ENCODE data around the gene SFR1.

The SFR1 gene, protein sequence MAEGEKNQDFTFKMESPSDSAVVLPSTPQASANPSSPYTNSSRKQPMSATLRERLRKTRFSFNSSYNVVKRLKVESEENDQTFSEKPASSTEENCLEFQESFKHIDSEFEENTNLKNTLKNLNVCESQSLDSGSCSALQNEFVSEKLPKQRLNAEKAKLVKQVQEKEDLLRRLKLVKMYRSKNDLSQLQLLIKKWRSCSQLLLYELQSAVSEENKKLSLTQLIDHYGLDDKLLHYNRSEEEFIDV

DNA sequence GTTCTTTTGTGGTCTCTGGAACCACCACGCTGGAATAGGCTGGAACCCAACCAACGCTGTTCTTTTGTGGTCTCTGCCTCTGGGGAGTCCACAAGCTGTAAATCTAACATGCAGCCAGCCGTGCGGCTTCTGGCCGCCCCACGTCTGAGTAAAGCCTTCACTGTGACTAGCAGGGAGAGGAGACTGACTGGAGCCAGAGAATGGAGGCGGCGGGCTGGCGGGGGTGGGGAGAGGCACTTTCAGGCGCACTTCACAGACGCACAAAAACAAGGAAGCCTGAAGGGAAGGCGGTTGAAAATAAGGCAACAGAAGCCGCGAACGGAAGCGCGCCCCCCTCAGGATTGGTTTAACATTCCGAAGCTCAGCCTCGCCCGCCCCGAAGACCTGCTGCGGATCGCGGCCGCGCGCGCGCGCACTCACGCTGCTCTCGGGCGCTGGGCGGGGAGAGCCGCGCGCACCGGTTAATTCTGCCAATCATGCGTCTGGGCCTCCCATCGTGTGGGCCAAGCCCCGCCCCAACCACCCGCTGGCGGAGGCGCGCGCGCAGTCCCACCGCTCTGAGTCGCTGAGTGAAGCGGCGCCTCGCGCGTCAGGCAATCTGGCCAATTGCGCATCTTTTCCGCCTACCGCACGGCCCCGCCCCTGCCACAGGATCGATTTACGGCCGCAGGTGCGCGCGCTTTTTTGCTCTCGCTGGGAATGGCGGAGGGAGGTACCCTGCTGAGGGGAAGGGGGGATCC, at the start of gene SFR1:
SFR1 (plus strand) TSS at position 687 of the 740 bp plus-strand sequence; CDS start at position 700, 13 bp downstream.
- Histone ChIP-seq H3K4me3 (ENCODE audit: low read length) (peak within 1 kb of the TSS; percentile 81; the same call in 1 of the 2 replicates), H3K36me3 (ENCODE audit: control insufficient read depth, insufficient read depth, low read length) (no peaks in the 10 kb centered on the region), H3K27ac (ENCODE audit: low read length) (no peak within 1 kb of the TSS), H3K4me1 (ENCODE audit: control insufficient read depth, insufficient read depth, low read length) (no peaks in the 10 kb centered on the region; the same call in 1 of the 2 replicates), H3K9me3 (ENCODE audit: control insufficient read depth, insufficient read depth, low read length) (no peaks in the 10 kb centered on the region), H3K27me3 (ENCODE audit: control insufficient read depth, insufficient read depth, low read length) (no peaks in the 10 kb centered on the region)
- WGBS (ENCODE audit: insufficient coverage, insufficient read length), result no CpG with 5 or more reads among the region's 67 CpGs
- peak; percentile 92 for DNase-seq (ENCODE audit: low read depth, low spot score)

DNA sequence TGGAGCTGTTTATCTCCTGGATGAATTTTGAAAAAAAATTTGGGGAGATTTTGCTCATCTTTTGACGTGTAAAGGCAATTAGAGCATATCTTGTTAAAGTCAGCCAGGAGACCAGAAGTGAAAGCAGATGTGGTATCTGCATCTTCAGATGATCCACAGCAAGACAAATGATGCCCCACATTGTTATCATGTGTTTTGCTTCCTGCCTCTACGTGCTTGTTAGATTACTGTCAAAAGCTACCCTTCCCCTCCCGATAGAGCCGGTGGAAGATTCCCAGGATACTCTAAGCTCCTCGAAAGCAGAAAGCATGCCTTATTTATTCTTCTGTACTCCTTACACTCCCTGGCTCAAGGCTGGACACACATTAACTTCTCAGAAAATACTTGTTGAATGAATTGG, 49.2 kb upstream of the SFR1 start:
- no peaks in the 10 kb centered on the region for H3K36me3 ChIP-seq (ENCODE audit: control insufficient read depth, insufficient read depth, low read length)
- peaks cover 6% of the 10 kb centered on the region for H3K4me1 ChIP-seq (ENCODE audit: control insufficient read depth, insufficient read depth, low read length)
- H3K4me3 ChIP-seq (ENCODE audit: low read length), result no peak overlapping the region
- no peaks in the 10 kb centered on the region for H3K27me3 ChIP-seq (ENCODE audit: control insufficient read depth, insufficient read depth, low read length)
- no peak overlapping the region for H3K27ac ChIP-seq (ENCODE audit: low read length)
- no peaks in the 10 kb centered on the region for H3K9me3 ChIP-seq (ENCODE audit: control insufficient read depth, insufficient read depth, low read length)
- WGBS (ENCODE audit: insufficient coverage, insufficient read length), result no CpG with 5 or more reads among the region's 5 CpGs
- DNase-seq (ENCODE audit: low read depth, low spot score), result no peak

DNA sequence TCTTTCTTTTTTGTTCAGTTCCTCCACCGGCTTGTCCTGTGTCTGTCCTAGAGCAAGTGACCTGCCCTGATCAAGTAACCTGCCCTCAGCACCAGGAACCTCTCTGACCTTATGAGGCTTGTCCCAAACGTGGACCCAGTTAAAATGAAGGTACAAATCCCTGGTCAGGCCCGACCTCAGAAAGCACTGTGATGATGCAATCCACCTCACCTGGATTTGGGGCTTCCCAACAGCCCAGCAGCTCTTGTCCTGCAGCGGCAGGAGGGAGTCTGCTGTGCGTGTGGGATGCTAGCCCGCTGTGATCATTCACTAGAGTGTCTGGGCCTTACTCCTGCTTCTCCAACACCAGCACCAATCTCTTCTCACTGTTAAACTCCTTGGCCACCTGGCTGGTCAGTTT, 47.5 kb upstream of the SFR1 start:
- Histone ChIP-seq H3K4me3 (ENCODE audit: low read length) (no peak overlapping the region), H3K9me3 (ENCODE audit: control insufficient read depth, insufficient read depth, low read length) (no peaks in the 10 kb centered on the region), H3K27me3 (ENCODE audit: control insufficient read depth, insufficient read depth, low read length) (no peaks in the 10 kb centered on the region), H3K36me3 (ENCODE audit: control insufficient read depth, insufficient read depth, low read length) (no peaks in the 10 kb centered on the region), H3K4me1 (ENCODE audit: control insufficient read depth, insufficient read depth, low read length) (peaks cover 7% of the 10 kb centered on the region), H3K27ac (ENCODE audit: low read length) (no peak overlapping the region)
- no CpG with 5 or more reads among the region's 6 CpGs for WGBS (ENCODE audit: insufficient coverage, insufficient read length)
- no peak for DNase-seq (ENCODE audit: low read depth, low spot score)

DNA sequence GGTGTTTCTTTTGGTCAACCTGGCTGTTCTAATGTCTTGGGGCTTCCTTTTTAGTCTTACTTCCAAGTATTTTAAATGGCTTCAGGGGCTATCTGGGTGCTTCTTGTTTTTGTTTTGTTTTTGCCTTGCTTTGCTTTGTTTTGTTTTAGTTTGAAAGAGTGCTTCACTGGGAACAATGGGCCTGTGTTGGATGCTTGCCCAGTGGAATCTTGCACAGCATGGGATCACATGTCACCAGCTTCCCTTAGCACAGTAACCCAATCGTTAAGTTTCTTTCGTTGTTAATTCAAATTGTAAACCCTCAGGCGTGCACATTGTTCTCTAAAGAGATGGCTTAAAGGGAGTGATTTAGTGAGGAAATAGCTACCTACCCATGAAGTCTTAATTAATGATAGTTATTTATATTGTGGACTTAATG, 45.2 kb upstream of the SFR1 start:
- H3K27me3 ChIP-seq (ENCODE audit: control insufficient read depth, insufficient read depth, low read length), result no peaks in the 10 kb centered on the region
- H3K27ac ChIP-seq (ENCODE audit: low read length), result no peak overlapping the region
- H3K4me1 ChIP-seq (ENCODE audit: control insufficient read depth, insufficient read depth, low read length), result peaks cover 7% of the 10 kb centered on the region
- WGBS (ENCODE audit: insufficient coverage, insufficient read length), result no CpG with 5 or more reads among the region's 3 CpGs
- DNase-seq (ENCODE audit: low read depth, low spot score), result no peak
- H3K9me3 ChIP-seq (ENCODE audit: control insufficient read depth, insufficient read depth, low read length), result no peaks in the 10 kb centered on the region
- H3K36me3 ChIP-seq (ENCODE audit: control insufficient read depth, insufficient read depth, low read length), result no peaks in the 10 kb centered on the region
- H3K4me3 ChIP-seq (ENCODE audit: low read length), result no peak overlapping the region

DNA sequence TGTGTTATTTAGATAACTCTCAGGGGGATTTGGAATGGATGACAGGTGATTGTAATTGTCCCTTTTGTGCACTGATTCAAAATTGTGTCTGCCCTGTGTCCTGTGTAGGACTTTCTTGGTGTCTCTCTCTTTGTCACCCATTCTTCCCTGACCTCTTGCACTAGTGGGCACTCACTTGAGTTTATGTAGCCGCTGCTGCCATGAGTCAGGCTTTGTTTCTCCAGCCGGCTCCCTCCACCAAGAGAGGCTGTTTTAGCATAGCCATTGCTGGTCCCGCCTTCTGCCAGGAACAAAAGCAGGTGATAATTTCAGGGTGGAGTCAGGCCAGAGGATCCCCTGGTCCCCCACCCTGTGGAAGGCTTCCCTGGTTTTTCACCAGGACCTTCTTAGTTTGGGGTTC, 44.7 kb upstream of the SFR1 start:
- no peak for DNase-seq (ENCODE audit: low read depth, low spot score)

DNA sequence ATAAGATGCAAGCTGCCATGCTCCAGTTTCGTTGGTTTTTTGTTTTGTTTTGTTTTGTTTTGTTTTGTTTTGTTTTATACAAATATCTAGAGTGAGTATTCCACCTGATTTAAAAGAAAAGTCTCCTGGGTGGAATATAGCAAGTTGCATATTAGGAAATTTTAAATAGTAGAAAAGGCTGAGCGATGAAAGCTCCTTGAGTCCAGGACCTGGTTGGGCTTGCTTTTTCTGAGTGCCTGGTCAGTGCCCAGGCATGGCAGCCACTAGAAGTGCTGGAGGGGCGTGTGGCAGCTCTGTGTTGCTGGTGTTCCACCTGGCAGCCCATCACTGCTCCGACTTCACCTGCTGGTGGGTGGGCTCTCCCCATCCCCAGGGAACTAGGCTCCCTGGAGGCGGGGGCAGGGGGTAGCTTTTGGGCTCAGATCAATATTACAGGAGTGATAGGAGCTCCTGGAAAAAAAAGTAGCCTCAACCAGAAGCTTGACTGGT, 44.3 kb upstream of the SFR1 start:
- no peak for DNase-seq (ENCODE audit: low read depth, low spot score)
- H3K4me3 ChIP-seq (ENCODE audit: low read length), result no peak overlapping the region
- H3K27ac ChIP-seq (ENCODE audit: low read length), result no peak overlapping the region
- no peaks in the 10 kb centered on the region for H3K27me3 ChIP-seq (ENCODE audit: control insufficient read depth, insufficient read depth, low read length)
- peaks cover 7% of the 10 kb centered on the region for H3K4me1 ChIP-seq (ENCODE audit: control insufficient read depth, insufficient read depth, low read length)
- no CpG with 5 or more reads among the region's 5 CpGs for WGBS (ENCODE audit: insufficient coverage, insufficient read length)
- no peaks in the 10 kb centered on the region for H3K36me3 ChIP-seq (ENCODE audit: control insufficient read depth, insufficient read depth, low read length)
- no peaks in the 10 kb centered on the region for H3K9me3 ChIP-seq (ENCODE audit: control insufficient read depth, insufficient read depth, low read length)

More for the DNA sequence above, 44.7 kb upstream of the SFR1 start:
- Histone ChIP-seq H3K27ac (ENCODE audit: low read length) (no peak overlapping the region), H3K4me1 (ENCODE audit: control insufficient read depth, insufficient read depth, low read length) (peaks cover 7% of the 10 kb centered on the region), H3K36me3 (ENCODE audit: control insufficient read depth, insufficient read depth, low read length) (no peaks in the 10 kb centered on the region), H3K27me3 (ENCODE audit: control insufficient read depth, insufficient read depth, low read length) (no peaks in the 10 kb centered on the region), H3K9me3 (ENCODE audit: control insufficient read depth, insufficient read depth, low read length) (no peaks in the 10 kb centered on the region), H3K4me3 (ENCODE audit: low read length) (no peak overlapping the region)
- WGBS (ENCODE audit: insufficient coverage, insufficient read length), result no CpG with 5 or more reads among the region's 3 CpGs

DNA sequence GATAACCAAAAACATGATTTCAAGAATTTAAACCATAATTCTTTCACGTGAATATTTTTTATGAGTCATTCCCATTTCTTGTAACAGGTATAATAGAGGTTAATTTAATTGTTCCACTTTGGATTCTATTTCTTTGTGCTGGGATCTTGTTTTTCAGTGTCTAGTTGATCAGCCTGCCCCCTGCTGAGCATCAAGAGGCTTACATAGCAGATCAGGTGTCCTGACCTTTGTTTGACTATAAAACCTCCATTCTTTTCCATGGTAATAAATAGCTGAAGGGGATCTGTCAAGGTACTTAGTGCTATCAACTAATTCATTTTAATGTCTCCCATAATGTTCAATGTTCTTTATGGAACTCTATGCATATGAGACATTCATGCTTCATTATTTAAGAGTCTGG, 41.2 kb upstream of the SFR1 start:
- no peak for DNase-seq (ENCODE audit: low read depth, low spot score)
- WGBS (ENCODE audit: insufficient coverage, insufficient read length), result no CpG with 5 or more reads among the region's 1 CpG
- no peaks in the 10 kb centered on the region for H3K27me3 ChIP-seq (ENCODE audit: control insufficient read depth, insufficient read depth, low read length)
- H3K4me3 ChIP-seq (ENCODE audit: low read length), result no peak overlapping the region
- H3K4me1 ChIP-seq (ENCODE audit: control insufficient read depth, insufficient read depth, low read length), result peaks cover 7% of the 10 kb centered on the region
- no peaks in the 10 kb centered on the region for H3K36me3 ChIP-seq (ENCODE audit: control insufficient read depth, insufficient read depth, low read length)
- no peaks in the 10 kb centered on the region for H3K9me3 ChIP-seq (ENCODE audit: control insufficient read depth, insufficient read depth, low read length)
- no peak overlapping the region for H3K27ac ChIP-seq (ENCODE audit: low read length)

DNA sequence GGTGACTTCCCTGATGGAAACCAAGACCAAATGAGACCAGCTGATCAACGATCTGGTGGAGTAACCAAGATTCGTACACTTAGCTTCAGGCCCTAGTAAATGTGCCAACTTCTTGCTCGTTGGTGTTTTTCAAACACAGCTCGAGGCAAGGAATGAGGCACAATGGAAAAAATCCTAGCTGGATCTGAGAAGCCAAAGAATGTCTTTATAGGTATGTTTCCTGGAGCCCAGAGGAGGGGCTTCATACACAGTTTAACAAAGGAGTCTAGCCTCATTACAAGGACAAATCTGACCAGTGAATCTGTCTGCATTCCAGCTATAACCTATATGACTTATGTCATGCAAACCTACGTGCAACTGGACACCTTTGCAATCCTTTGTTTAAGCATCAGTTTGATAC, 40.0 kb upstream of the SFR1 start:
- WGBS (ENCODE audit: insufficient coverage, insufficient read length), result no CpG with 5 or more reads among the region's 5 CpGs

DNA sequence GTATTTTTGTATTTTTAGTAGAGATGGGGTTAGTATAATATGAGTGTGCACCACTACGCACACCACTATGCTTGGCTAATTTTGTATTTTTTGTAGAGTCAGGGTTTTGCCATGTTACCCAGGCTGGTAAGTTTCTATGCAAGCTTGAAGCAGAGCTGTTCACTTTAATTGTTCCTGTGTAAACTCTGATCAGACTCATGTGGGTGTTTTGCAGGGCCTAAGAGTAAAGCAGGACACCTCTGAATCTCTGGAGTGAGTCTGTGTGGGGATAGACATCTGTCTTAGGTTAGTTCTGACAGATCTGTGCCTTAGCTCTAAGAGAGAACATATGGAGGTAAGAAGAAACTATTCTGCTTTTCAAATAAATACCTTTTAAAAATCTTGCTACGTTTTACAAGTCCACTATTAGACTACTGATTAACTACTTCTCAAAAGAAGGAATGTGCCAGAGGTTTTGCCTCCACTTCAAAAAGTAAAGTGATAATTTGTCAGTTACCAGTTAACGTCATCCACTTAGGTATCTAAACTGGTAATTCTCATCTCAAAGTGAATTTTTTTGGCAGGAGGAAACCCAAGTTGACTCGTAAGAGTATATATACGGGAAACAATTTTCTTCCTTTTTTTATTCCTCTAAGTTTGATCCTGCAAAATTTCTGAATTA, 37.4 kb upstream of the SFR1 start:
- no CpG with 5 or more reads among the region's 5 CpGs for WGBS (ENCODE audit: insufficient coverage, insufficient read length)
- Histone ChIP-seq H3K27me3 (ENCODE audit: control insufficient read depth, insufficient read depth, low read length) (no peaks in the 10 kb centered on the region), H3K9me3 (ENCODE audit: control insufficient read depth, insufficient read depth, low read length) (no peaks in the 10 kb centered on the region), H3K36me3 (ENCODE audit: control insufficient read depth, insufficient read depth, low read length) (no peaks in the 10 kb centered on the region), H3K4me3 (ENCODE audit: low read length) (no peak overlapping the region), H3K4me1 (ENCODE audit: control insufficient read depth, insufficient read depth, low read length) (peaks cover 1% of the 10 kb centered on the region; the same call in 1 of the 2 replicates), H3K27ac (ENCODE audit: low read length) (no peak overlapping the region)
- no peak for DNase-seq (ENCODE audit: low read depth, low spot score)

More for the DNA sequence above, 40.0 kb upstream of the SFR1 start:
- Histone ChIP-seq H3K36me3 (ENCODE audit: control insufficient read depth, insufficient read depth, low read length) (no peaks in the 10 kb centered on the region), H3K4me3 (ENCODE audit: low read length) (no peak overlapping the region), H3K27ac (ENCODE audit: low read length) (no peak overlapping the region), H3K27me3 (ENCODE audit: control insufficient read depth, insufficient read depth, low read length) (no peaks in the 10 kb centered on the region), H3K4me1 (ENCODE audit: control insufficient read depth, insufficient read depth, low read length) (peaks cover 5% of the 10 kb centered on the region), H3K9me3 (ENCODE audit: control insufficient read depth, insufficient read depth, low read length) (no peaks in the 10 kb centered on the region)
- no peak for DNase-seq (ENCODE audit: low read depth, low spot score)

DNA sequence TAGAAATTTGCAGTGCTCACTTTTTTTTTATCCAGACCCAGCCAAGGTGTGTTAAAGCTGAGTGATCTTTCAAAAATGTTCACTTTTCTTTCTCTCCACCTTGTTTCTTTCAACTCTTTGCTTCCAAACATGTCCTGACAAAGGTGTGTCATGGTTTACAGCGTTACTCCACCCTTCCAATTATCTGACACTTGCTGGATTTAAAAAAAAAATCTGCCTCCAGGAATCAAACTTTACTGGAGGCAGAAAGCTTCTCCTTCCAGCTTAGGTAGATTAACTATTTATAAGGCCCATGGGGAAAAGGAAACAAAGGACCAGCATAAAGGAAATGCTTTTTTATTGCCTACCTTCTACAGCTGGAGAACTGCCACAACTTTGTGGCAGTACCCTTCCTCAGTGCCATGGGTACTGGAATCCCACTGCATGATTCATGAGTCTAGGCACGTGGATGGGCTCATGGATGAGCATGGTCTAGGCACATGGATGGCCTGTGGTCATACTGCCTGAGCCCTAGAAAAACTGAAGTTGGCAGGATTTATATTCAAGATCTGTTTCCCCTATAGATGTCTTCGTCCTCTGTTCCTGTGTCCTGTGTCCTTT, 36.1 kb upstream of the SFR1 start, which contains the start of gene COL17A1:
COL17A1 (minus strand) TSS at position 80 of the 600 bp plus-strand sequence. CDS start 5,207 bp downstream, outside the sequence.
- Histone ChIP-seq H3K27ac (ENCODE audit: low read length) (no peak within 1 kb of the TSS), H3K4me3 (ENCODE audit: low read length) (no peak within 1 kb of the TSS), H3K27me3 (ENCODE audit: control insufficient read depth, insufficient read depth, low read length) (no peaks in the 10 kb centered on the region), H3K4me1 (ENCODE audit: control insufficient read depth, insufficient read depth, low read length) (peaks cover 2% of the 10 kb centered on the region; the same call in 1 of the 2 replicates), H3K36me3 (ENCODE audit: control insufficient read depth, insufficient read depth, low read length) (no peaks in the 10 kb centered on the region), H3K9me3 (ENCODE audit: control insufficient read depth, insufficient read depth, low read length) (no peaks in the 10 kb centered on the region)
- no CpG with 5 or more reads among the region's 3 CpGs for WGBS (ENCODE audit: insufficient coverage, insufficient read length)
- no peak for DNase-seq (ENCODE audit: low read depth, low spot score)

Data from iPS DF 6.9 (cell line).